Natural killer cell (primary cell): ENCODE results near the gene VAMP8. TPM values are rescaled to one million over a fixed set of nuclear protein-coding genes. Genes with fewer than 3 reads are reported as not detected.

Source experiments
- ATAC-seq, 3 donors: fragments of 150-1000 bp in 2 of 3; fragments of 200-7000 bp in 1 of 3; cut with Tn5 transposase; 1 replicate in 1 of 3; 2 replicates in 2 of 3; pipeline ENCODE4 v1.10.0; 2021; ENCODE audit warnings: mild to moderate bottlenecking in 2 of 3, moderate library complexity in 2 of 3
- DNase-seq, 2 donors: peaks; one replicate each; pipeline versions ENCODE4 v3.0.0 to v3.0.0-alpha.2; 2013 to 2021; ENCODE audit warnings: mixed read lengths in 1 of 2
- H3K27ac ChIP-seq: one replicate; pipeline ENCODE4 v1.5.1; 2013; ENCODE audit warnings: mild to moderate bottlenecking, low read length
- H3K27me3 ChIP-seq: one replicate; pipeline ENCODE4 v1.6.1; 2013; ENCODE audit warnings: low read length; ENCODE audit not compliant: control insufficient read depth, insufficient read depth
- H3K36me3 ChIP-seq: one replicate; pipeline ENCODE4 v1.6.1; 2013; ENCODE audit warnings: low read length; ENCODE audit not compliant: control insufficient read depth, insufficient read depth
- H3K4me1 ChIP-seq: one replicate; pipeline ENCODE4 v1.6.1; 2013; ENCODE audit warnings: low read length; ENCODE audit not compliant: control insufficient read depth, insufficient read depth
- H3K4me3 ChIP-seq: one replicate; pipeline ENCODE4 v1.5.1; 2013; ENCODE audit warnings: low read length
- H3K9me3 ChIP-seq: one replicate; pipeline ENCODE4 v1.6.1; 2013; ENCODE audit warnings: low read length; ENCODE audit not compliant: control insufficient read depth, insufficient read depth
- H3K27ac Mint-ChIP-seq, 2 donors: one replicate each; pipeline ENCODE4 v1.8.0; 2022; ENCODE audit warnings: mild to moderate bottlenecking in 2 of 2, mixed read lengths in 2 of 2, moderate library complexity in 1 of 2
- H3K27me3 Mint-ChIP-seq, 2 donors: one replicate each; pipeline ENCODE4 v1.8.0; 2022; ENCODE audit warnings: low read depth in 2 of 2, mixed read lengths in 2 of 2
- H3K36me3 Mint-ChIP-seq: one replicate; pipeline ENCODE4 v1.8.0; 2022; ENCODE audit warnings: mixed read lengths
- H3K4me1 Mint-ChIP-seq, 2 donors: one replicate each; pipeline ENCODE4 v1.8.0; 2022; ENCODE audit warnings: mixed read lengths in 2 of 2
- H3K4me3 Mint-ChIP-seq: one replicate; pipeline ENCODE4 v1.8.0; 2022; ENCODE audit warnings: mild to moderate bottlenecking, moderate library complexity, mixed read lengths
- H3K9me3 Mint-ChIP-seq, 2 donors: one replicate each; pipeline ENCODE4 v1.8.0; 2022; ENCODE audit warnings: mixed read lengths in 2 of 2
- CTCF ChIP-seq: fragments of 200-600 bp; IDR thresholded peaks from one replicate; pipeline ENCODE4 v1.8.0; 2022; ENCODE audit warnings: antibody characterized with exemption
- WGBS: methylation state at CpG from one replicate; pipeline ENCODE4 v1.1.7; 2013; ENCODE audit warnings: missing lambda C conversion rate; ENCODE audit not compliant: insufficient coverage; 5-methylcytosine and 5-hydroxymethylcytosine counted together
- intact Hi-C: fragments of 100-400 bp; cut with micrococcal nuclease; formaldehyde crosslinking; loops from one replicate; pipeline ENCODE4 v1.14.2; 2022
- total RNA-seq, 4 donors: library from RNA; stranded (reverse); fragments of 120-200 nt in 1 of 4; gene quantifications; one replicate each; pipeline versions ENCODE4 v1.2.3 to v1.2.4, GENCODE V29; 2013 to 2022

The VAMP8 gene
- total RNA-seq, 3 donors from 2014 or later (not counting 1 experiment from before 2014, with no cell fraction given) = 105 to 116 (median 111) TPM

- no peaks in the 10 kb centered on the region for H3K27me3 Mint-ChIP-seq
- H3K4me3 Mint-ChIP-seq = no peak overlapping the region
- WGBS = 98% methylated on average over 6 of the region's 6 CpGs
- H3K36me3 Mint-ChIP-seq = peaks cover 7% of the 10 kb centered on the region
- H3K4me1 ChIP-seq = peaks cover 24% of the 10 kb centered on the region
- peaks cover 18 to 22% of the 10 kb centered on the region in 2 donors for H3K4me1 Mint-ChIP-seq
- DNase-seq (no peak), ATAC-seq (no peak)
- no peaks in the 10 kb centered on the region for H3K27me3 ChIP-seq
- no peak overlapping the region for H3K4me3 ChIP-seq
- no peak overlapping the region for H3K27ac ChIP-seq
- no peak for TF ChIP-seq CTCF
- no peaks in the 10 kb centered on the region for H3K9me3 ChIP-seq
- no peaks in the 10 kb centered on the region for H3K9me3 Mint-ChIP-seq
- peaks cover 44% of the 10 kb centered on the region for H3K36me3 ChIP-seq
- intact Hi-C loops = no loop called here
- H3K27ac Mint-ChIP-seq = no peak overlapping the region
Measured at GRCh38 chr2:85619617-85620016, 42.2 kb downstream of the VAMP8 start.

DNA sequence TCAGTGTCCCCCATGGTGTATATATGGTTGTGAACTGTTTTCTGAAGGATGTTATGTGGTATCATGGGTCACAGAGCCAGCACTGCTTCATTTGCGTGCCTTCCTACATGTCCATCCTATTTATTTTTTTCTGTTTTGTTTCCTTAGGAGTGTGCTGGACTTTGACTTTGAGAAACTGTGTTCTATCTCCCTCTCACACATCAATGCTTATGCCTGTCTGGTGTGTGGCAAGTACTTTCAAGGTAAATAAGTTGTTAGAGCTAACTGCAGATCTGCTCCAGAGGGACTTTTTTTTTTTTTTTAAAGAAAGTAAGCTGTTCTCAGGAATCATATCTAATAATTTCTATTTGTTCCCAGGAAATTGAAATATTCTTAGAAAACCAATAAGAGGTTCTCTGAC is 44.0 kb downstream of the VAMP8 start:
- no peak for TF ChIP-seq CTCF
- peaks cover 58% of the 10 kb centered on the region for H3K36me3 ChIP-seq
- no peaks in the 10 kb centered on the region for H3K9me3 ChIP-seq
- no peak for ATAC-seq
- intact Hi-C loops = no loop called here
- no CpG with 5 or more reads among the region's 1 CpG for WGBS
- Mint-ChIP-seq H3K9me3 (no peaks in the 10 kb centered on the region), H3K4me3 (no peak overlapping the region), H3K4me1 (peaks cover 14 to 17% of the 10 kb centered on the region in 2 donors), H3K27me3 (no peaks in the 10 kb centered on the region), H3K27ac (no peak overlapping the region), H3K36me3 (peaks cover 14% of the 10 kb centered on the region)
- peaks cover 17% of the 10 kb centered on the region for H3K4me1 ChIP-seq
- H3K27me3 ChIP-seq = no peaks in the 10 kb centered on the region
- H3K27ac ChIP-seq = no peak overlapping the region
- H3K4me3 ChIP-seq = no peak overlapping the region
- DNase-seq = no peak

DNA sequence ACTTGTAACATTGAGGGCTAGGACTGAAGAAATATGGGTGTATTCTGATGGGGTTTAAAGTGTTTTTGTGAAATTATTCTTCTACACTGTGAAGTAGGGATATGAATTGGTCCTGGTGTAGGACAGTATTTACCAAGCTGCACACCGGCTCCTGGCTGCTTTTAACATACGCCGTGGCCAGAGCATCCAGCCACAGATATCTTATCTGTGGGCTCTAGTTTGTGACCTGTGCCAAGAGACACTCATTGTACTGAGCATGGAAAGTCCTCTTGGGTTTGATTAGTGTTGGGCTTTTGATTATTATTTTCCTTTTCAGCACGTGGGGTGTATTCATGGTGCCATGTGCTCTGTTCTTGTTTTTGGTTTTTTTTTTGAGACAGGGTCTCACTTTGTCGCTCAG is 46.6 kb downstream of the VAMP8 start:
- Mint-ChIP-seq H3K27me3 (no peaks in the 10 kb centered on the region), H3K4me3 (no peak overlapping the region), H3K36me3 (peaks cover 14% of the 10 kb centered on the region), H3K27ac (no peak overlapping the region), H3K9me3 (no peaks in the 10 kb centered on the region), H3K4me1 (peaks cover 3 to 7% of the 10 kb centered on the region in 2 donors)
- WGBS = 97% methylated on average over 5 of the region's 5 CpGs
- Histone ChIP-seq H3K4me1 (no peaks in the 10 kb centered on the region), H3K36me3 (peaks cover 77% of the 10 kb centered on the region), H3K27me3 (no peaks in the 10 kb centered on the region), H3K27ac (no peak overlapping the region), H3K4me3 (no peak overlapping the region), H3K9me3 (no peaks in the 10 kb centered on the region)
- intact Hi-C loops = no loop called here
- DNase-seq (no peak), ATAC-seq (no peak)
- no peak for TF ChIP-seq CTCF

- Mint-ChIP-seq H3K36me3 (peaks cover 18% of the 10 kb centered on the region), H3K4me3 (no peak overlapping the region), H3K27ac (peak overlapping the region in 1 of 2 donors; percentile 24), H3K9me3 (no peaks in the 10 kb centered on the region), H3K4me1 (no peaks in the 10 kb centered on the region), H3K27me3 (no peaks in the 10 kb centered on the region)
- Histone ChIP-seq H3K4me1 (no peaks in the 10 kb centered on the region), H3K27me3 (no peaks in the 10 kb centered on the region), H3K4me3 (no peak overlapping the region), H3K36me3 (peaks cover 79% of the 10 kb centered on the region), H3K27ac (no peak overlapping the region), H3K9me3 (no peaks in the 10 kb centered on the region)
- TF ChIP-seq CTCF = no peak
- 31% methylated on average over 2 of the region's 2 CpGs for WGBS
- ATAC-seq (peak in 1 of 3 donors; percentile 31), DNase-seq (peak in 1 of 2 donors; percentile 43)
- intact Hi-C loops = no loop called here
Measured at GRCh38 chr2:85628658-85629057, 51.3 kb downstream of the VAMP8 start.
